Activated CD4-positive, alpha-beta T cell treated with anti-CD3 and anti-CD28 coated beads, Interleukin-2, amount 10 ng/mL, durations not matched to agents 7 days and 5 days (primary cell): Measurements from ENCODE around the gene ADAM33. TPM values are rescaled to one million over a fixed set of nuclear protein-coding genes. Genes with fewer than 3 reads are reported as not detected.

ENCODE experiments used
- CTCF ChIA-PET: fragments of 350-600 bp; sonication (Branson Sonifier 250); formaldehyde crosslinking; loops from one replicate; lab custom pipeline; 2021; ENCODE audit warnings: antibody characterized with exemption; lab: Charles Lee
- POLR2A ChIA-PET: fragments of 350-600 bp; sonication (Branson Sonifier 250); formaldehyde crosslinking; loops from one replicate; lab custom pipeline; 2021; ENCODE audit warnings: antibody characterized with exemption; lab: Charles Lee
- DNase-seq: peaks from one replicate; pipeline ENCODE4 v3.0.0-alpha.2; 2020
- H3K27ac Mint-ChIP-seq: one replicate; pipeline ENCODE4 v1.8.0; 2021; ENCODE audit warnings: mild to moderate bottlenecking, moderate library complexity, mixed read lengths
- H3K27me3 Mint-ChIP-seq: one replicate; pipeline ENCODE4 v1.8.0; 2021; ENCODE audit warnings: mixed read lengths
- H3K36me3 Mint-ChIP-seq: one replicate; pipeline ENCODE4 v1.8.0; 2021; ENCODE audit warnings: low read depth, mixed read lengths
- H3K4me1 Mint-ChIP-seq: one replicate; pipeline ENCODE4 v1.8.0; 2021; ENCODE audit warnings: mixed read lengths
- H3K4me3 Mint-ChIP-seq: one replicate; pipeline ENCODE4 v1.8.0; 2021; ENCODE audit warnings: mild to moderate bottlenecking, moderate library complexity, mixed read lengths
- H3K9me3 Mint-ChIP-seq: one replicate; pipeline ENCODE4 v1.8.0; 2021; ENCODE audit warnings: mixed read lengths
- total RNA-seq, 2 experiments: library from RNA; stranded (reverse); gene quantifications; one replicate each; pipeline ENCODE4 v1.2.3, GENCODE V29; 2021

Gene ADAM33
- total RNA-seq, 2 experiments from 2014 or later, result not detected

DNA sequence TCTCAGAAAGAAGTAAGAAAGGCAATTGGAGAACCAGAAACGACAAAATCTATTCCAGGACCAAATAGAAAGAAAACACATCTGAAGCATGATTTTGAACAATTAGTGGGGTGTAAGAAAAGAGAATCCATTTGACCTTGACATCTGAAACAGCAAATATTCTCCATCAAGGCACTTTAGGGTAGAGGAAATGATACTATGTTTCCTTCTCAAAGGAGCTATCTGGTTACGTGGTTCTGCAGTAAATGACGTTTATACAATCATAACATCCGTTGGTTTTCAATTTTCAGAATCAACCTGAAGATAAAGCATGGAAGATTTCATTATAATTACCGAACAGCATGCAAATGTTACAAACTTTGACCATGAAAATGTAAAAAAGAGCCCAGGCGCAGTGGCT lies 38.8 kb upstream of the ADAM33 start:
- no peak overlapping the region for H3K4me3 Mint-ChIP-seq
- H3K9me3 Mint-ChIP-seq, result no peaks in the 10 kb centered on the region
- H3K36me3 Mint-ChIP-seq, result no peaks in the 10 kb centered on the region
- peaks cover 27% of the 10 kb centered on the region for H3K27me3 Mint-ChIP-seq
- H3K27ac Mint-ChIP-seq, result no peak overlapping the region
- ChIA-PET CTCF (interaction anchor here (1.0 to 1.7 kb wide), 3 partner anchors 10 to 17 kb away, joined by 3 to 5 read pairs (median 4); no protein-coding TSS in a partner anchor), POLR2A (no interaction called here)
- peaks cover 10% of the 10 kb centered on the region for H3K4me1 Mint-ChIP-seq
- DNase-seq, result no peak

DNA sequence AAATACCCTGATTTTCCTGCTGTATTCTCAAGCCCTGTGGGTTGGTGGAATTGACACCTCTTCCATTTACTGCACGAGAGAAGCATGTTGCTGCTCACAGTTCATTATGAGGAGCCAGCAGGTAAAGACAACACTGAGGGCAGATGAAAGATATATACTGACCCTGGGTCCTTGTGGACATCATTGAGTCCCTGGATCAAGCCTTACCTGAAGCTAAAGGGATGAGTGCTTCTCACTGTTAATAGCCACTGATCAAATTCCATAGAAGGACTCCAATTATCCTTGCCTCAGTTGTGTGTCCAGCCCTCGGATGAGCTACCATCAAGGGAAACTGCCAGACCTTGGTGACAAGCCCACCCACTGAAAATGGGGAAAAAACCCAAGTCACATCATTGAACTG lies 38.3 kb upstream of the ADAM33 start:
- Mint-ChIP-seq H3K9me3 (no peaks in the 10 kb centered on the region), H3K4me1 (peaks cover 10% of the 10 kb centered on the region), H3K36me3 (no peaks in the 10 kb centered on the region), H3K27me3 (peaks cover 27% of the 10 kb centered on the region), H3K4me3 (no peak overlapping the region), H3K27ac (no peak overlapping the region)
- CTCF ChIA-PET, result interaction anchor here (1.0 to 1.7 kb wide), 3 partner anchors 9 to 17 kb away, joined by 3 to 5 read pairs (median 4); no protein-coding TSS in a partner anchor
- DNase-seq, result no peak
- POLR2A ChIA-PET, result no interaction called here

DNA sequence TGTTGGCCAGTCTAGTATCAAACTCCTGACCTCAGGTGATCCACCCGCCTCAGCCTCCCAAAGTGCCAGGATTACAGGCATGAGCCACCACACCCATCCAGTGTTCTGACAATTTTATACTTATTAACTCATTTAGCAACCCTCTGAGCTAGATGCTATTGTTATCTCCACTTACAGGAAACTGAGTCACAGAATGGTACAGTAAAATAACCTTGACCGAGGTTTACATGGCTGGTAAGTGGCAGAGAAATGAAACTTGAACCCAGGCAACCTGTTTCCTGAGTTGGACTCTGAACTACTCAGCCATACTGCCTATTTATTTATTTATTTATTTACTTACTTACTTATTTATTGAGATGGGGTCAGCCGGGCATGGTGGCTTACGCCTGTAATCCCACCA lies 37.2 kb upstream of the ADAM33 start:
- Mint-ChIP-seq H3K9me3 (no peaks in the 10 kb centered on the region), H3K27me3 (peaks cover 22% of the 10 kb centered on the region), H3K4me3 (no peak overlapping the region)

GRCh38 chr20:3716195-3716834 lies 34.5 kb upstream of the ADAM33 start:
- no peak overlapping the region for H3K27ac Mint-ChIP-seq
- no peak overlapping the region for H3K4me3 Mint-ChIP-seq
- peaks cover 10% of the 10 kb centered on the region for H3K4me1 Mint-ChIP-seq
- POLR2A ChIA-PET, result no interaction called here
- CTCF ChIA-PET, result interaction anchor here (0.8 to 1.5 kb wide), 3 partner anchors 10 to 51 kb away, joined by 3 to 5 read pairs (median 3); no protein-coding TSS in a partner anchor
- DNase-seq, result peak; percentile 19
- H3K36me3 Mint-ChIP-seq, result no peaks in the 10 kb centered on the region
- H3K27me3 Mint-ChIP-seq, result peaks cover 15% of the 10 kb centered on the region
- no peaks in the 10 kb centered on the region for H3K9me3 Mint-ChIP-seq

More for the DNA sequence above, 37.2 kb upstream of the ADAM33 start:
- Mint-ChIP-seq H3K27ac (no peak overlapping the region), H3K4me1 (peaks cover 10% of the 10 kb centered on the region), H3K36me3 (no peaks in the 10 kb centered on the region)
- CTCF ChIA-PET, result interaction anchor here (1.7 kb wide), 1 partner anchor 12 kb away, joined by 4 read pairs; no protein-coding TSS in a partner anchor
- POLR2A ChIA-PET, result no interaction called here
- no peak for DNase-seq

DNA sequence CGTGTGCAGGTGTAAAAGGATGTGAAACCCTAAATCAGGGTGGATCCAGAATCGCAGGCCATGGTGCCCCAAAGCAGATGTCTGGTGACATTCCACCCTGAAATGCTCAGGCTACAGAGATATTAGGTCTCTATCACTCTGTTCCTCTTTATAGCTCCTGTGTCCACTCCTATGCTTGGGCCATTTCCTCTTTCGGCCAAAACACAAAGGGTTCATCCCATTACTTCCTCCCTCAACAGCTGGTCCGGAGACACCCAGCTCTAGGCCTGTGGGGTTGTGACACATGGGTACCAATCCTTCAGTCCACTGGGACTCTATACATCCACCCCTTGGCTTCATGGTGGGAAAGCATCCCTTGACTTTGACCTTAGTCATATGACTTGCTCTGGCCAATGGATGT lies 32.3 kb upstream of the ADAM33 start:
- DNase-seq, result no peak
- no peaks in the 10 kb centered on the region for H3K27me3 Mint-ChIP-seq
- no peak overlapping the region for H3K4me3 Mint-ChIP-seq
- no peaks in the 10 kb centered on the region for H3K36me3 Mint-ChIP-seq
- no peaks in the 10 kb centered on the region for H3K9me3 Mint-ChIP-seq
- ChIA-PET CTCF (interaction anchor here (0.7 kb wide), 1 partner anchor 46 kb away, joined by 3 read pairs; no protein-coding TSS in a partner anchor), POLR2A (no interaction called here)
- H3K27ac Mint-ChIP-seq, result no peak overlapping the region
- no peaks in the 10 kb centered on the region for H3K4me1 Mint-ChIP-seq

DNA sequence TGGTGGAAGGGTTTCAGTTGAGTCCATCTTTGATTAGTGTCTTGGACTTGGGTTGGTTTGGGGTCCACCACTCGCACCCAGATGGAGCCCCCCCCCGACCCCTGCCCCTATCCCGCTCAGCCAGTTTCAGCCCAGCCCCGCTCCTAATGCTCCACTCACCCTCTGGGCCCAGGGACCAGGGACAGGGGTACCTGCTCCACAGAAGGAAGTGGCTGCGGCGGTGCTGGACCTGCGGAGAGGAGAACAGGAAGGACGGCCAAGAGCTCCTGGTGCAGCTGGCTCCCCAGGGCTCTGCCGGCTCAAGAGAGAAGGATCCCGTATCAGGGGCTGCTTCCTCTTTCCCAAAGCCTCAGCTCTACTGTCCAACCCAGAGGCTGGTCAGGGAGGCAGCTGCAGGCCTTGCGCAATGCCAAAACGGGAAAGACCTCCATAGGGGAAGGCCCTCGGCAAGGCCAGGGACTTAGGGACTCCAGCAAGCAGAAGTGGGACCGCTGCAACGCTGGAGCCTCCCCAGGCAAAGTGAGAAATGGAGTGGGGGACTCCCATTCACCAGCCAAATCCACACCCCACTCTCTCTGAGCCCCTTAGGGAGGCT lies 30.6 kb upstream of the ADAM33 start, which contains the start of gene SIGLEC1:
Gene SIGLEC1 (minus strand): TSS at position 322 of the 595 bp plus-strand sequence. CDS start 5,472 bp downstream, outside the sequence.
- Mint-ChIP-seq H3K4me1 (no peaks in the 10 kb centered on the region), H3K27ac (no peak within 1 kb of the TSS), H3K27me3 (no peaks in the 10 kb centered on the region), H3K4me3 (no peak within 1 kb of the TSS), H3K9me3 (no peaks in the 10 kb centered on the region), H3K36me3 (no peaks in the 10 kb centered on the region)
- CTCF ChIA-PET, result interaction anchor here (0.6 kb wide), 1 partner anchor 158 kb away, joined by 3 read pairs; no protein-coding TSS in a partner anchor
- DNase-seq, result no peak
- POLR2A ChIA-PET, result no interaction called here

GRCh38 chr20:3711484-3711941 lies 29.7 kb upstream of the ADAM33 start:
- Mint-ChIP-seq H3K4me3 (no peak overlapping the region), H3K4me1 (no peaks in the 10 kb centered on the region), H3K9me3 (no peaks in the 10 kb centered on the region), H3K27ac (no peak overlapping the region), H3K36me3 (no peaks in the 10 kb centered on the region), H3K27me3 (no peaks in the 10 kb centered on the region)
- no peak for DNase-seq
- CTCF ChIA-PET, result interaction anchor here (0.6 to 2.3 kb wide), 20 partner anchors 11 to 1040 kb away, joined by 3 to 12 read pairs (median 4); no protein-coding TSS in a partner anchor
- POLR2A ChIA-PET, result no interaction called here

GRCh38 chr20:3710703-3711483 lies 29.1 kb upstream of the ADAM33 start:
- DNase-seq, result peak; percentile 72
- ChIA-PET POLR2A (no interaction called here), CTCF (interaction anchor here (0.6 to 2.3 kb wide), 25 partner anchors 10 to 1300 kb away, joined by 3 to 12 read pairs (median 4); no protein-coding TSS in a partner anchor)
- Mint-ChIP-seq H3K4me3 (no peak overlapping the region), H3K4me1 (no peaks in the 10 kb centered on the region), H3K9me3 (no peaks in the 10 kb centered on the region), H3K27me3 (no peaks in the 10 kb centered on the region), H3K36me3 (no peaks in the 10 kb centered on the region), H3K27ac (no peak overlapping the region)

- CTCF ChIA-PET, result interaction anchor here (0.6 to 2.3 kb wide), 16 partner anchors 10 to 429 kb away, joined by 3 to 12 read pairs (median 5); no protein-coding TSS in a partner anchor
- no peaks in the 10 kb centered on the region for H3K4me1 Mint-ChIP-seq
- no peaks in the 10 kb centered on the region for H3K9me3 Mint-ChIP-seq
- no peaks in the 10 kb centered on the region for H3K36me3 Mint-ChIP-seq
- POLR2A ChIA-PET, result no interaction called here
- no peaks in the 10 kb centered on the region for H3K27me3 Mint-ChIP-seq
- H3K4me3 Mint-ChIP-seq, result no peak overlapping the region
- H3K27ac Mint-ChIP-seq, result no peak overlapping the region
- no peak for DNase-seq
Observed at GRCh38 chr20:3710011-3710466, 28.2 kb upstream of the ADAM33 start.

DNA sequence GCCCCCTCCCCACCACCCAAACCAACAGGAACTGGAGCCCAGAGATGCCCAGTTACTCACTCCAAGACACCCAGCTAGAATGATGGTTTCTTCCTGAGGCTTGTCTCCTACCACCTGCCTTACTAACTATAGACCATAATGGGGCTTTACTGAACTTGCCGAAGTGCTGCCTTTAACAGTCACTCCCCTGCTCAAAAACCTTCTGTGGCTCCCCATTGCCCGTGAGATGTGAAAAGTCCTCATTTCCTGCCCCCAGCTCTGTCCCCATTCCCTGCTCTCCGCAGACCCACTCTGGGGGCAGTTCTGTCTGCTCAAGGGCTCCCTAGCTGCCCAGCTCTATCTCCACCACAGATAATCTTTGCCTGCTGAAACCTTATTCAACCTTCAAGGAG lies 25.7 kb upstream of the ADAM33 start:
- no peak for DNase-seq
- H3K4me3 Mint-ChIP-seq, result no peak overlapping the region
- H3K27ac Mint-ChIP-seq, result no peak overlapping the region
- CTCF ChIA-PET, result interaction anchor here (0.9 to 2.0 kb wide), 3 partner anchors 24 to 31 kb away, joined by 3 to 10 read pairs (median 4); no protein-coding TSS in a partner anchor
- H3K4me1 Mint-ChIP-seq, result no peaks in the 10 kb centered on the region
- H3K27me3 Mint-ChIP-seq, result no peaks in the 10 kb centered on the region
- no peaks in the 10 kb centered on the region for H3K36me3 Mint-ChIP-seq
- H3K9me3 Mint-ChIP-seq, result no peaks in the 10 kb centered on the region
- POLR2A ChIA-PET, result no interaction called here

GRCh38 chr20:3706774-3707507 lies 25.1 kb upstream of the ADAM33 start:
- Mint-ChIP-seq H3K27me3 (no peaks in the 10 kb centered on the region), H3K9me3 (no peaks in the 10 kb centered on the region), H3K27ac (no peak overlapping the region), H3K4me1 (no peaks in the 10 kb centered on the region), H3K36me3 (no peaks in the 10 kb centered on the region), H3K4me3 (no peak overlapping the region)
- DNase-seq, result no peak
- ChIA-PET CTCF (interaction anchor here (1.5 to 2.0 kb wide), 2 partner anchors 27 to 30 kb away, joined by 3 to 10 read pairs; no protein-coding TSS in a partner anchor), POLR2A (no interaction called here)
